Stromal cell of bone marrow (primary cell): Measurements from ENCODE around the gene RNF215.
"Not testable (repeated sequence)": the region's sequence is repeated elsewhere in the genome, so short reads cannot be mapped to it uniquely, and the experiment has no call there.

Experiments
- DNase-seq: peaks from one replicate; pipeline ENCODE4 v3.0.0-alpha.2; 2012; ENCODE audit warnings: low read depth

The RNF215 gene

DNA sequence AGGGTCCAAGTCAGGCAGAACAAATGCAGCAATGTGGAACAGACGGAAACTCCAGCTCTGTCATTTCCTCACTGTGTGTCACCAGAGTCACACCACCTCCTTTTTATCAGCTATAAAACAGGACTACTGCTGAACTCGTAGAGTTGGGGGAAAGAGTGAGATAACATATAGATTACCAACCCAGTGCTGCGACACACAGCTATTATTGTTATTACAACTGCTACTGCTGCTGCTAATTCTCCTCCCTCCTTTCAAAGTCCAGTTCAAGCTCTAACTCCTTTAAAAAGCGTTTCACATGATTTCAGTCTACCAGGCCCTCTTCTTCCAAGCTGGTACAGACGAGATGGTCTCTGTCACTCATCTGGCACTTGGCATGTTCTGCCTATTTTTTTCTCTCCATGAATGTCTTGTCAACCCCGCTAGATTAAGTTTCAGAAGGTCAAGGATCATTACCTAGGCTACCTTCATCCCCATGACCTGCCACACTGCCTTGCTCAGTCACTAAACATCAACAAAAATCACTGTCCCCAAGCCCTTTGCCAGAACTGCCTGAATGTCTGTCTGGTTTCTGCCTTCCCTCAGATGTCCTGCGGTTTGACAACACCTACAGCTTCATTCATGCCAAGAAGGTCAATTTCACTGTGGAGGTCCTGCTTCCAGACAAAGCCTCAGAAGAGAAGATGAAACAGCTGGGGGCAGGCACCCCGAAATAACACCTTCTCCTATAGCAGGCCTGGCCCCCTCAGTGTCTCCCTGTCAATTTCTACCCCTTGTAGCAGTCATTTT is 34.7 kb upstream of the RNF215 start:
- no peak for DNase-seq

DNA sequence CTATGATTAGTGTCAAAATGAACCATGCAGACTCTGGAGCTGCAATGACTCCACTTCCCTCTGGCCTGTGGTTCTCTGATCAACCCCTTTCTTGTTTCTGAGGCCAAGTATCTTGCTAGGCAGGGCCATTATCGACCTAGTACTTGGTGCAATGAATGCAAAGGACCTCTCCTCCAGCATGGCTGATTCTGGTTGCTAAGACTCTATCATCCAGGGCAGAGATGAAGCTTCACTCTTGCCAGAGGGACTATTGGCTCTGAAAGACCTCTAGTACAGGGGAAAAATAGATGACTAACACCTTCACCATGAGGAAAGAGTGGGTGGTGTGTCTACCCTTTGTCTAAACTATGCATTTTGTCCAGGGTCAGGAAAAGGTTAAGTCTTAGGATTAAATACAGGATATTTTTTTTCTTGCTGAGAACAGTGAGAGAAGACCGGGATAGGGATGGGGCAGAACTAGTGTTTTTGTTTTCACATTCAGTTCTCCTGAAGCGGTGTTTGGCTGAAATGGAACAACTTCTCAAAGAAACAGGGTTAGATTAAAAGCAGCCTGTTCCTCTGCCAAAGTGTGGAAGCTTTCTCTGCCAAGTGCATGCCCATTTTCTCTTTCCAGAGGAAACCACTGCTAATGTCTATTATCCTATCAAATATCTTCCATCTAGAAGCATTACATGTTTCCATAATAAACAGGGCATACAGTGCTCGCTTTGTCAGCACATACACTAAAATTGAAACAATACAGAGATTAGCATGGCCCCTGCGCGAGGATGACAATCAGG is 33.3 kb upstream of the RNF215 start:
- DNase-seq = peak; percentile 68

DNA sequence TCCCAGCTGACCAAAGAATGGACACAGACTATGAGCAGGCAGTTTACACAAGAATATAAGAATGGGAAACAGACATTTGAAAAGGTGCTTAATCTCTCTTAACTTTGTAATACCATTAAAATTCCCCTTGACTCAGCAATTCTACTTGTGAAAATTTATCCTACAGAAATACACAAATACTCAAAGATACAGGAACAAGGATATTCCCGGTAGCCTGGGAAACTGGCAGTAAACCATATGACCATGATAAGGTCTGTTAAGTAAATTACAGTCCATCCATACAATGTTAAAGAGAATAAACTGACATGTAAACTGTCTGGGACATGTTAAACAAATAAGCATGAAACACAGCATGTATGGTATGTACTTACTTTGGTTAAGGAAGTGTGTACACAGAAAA is 29.6 kb upstream of the RNF215 start:
- no peak for DNase-seq

DNA sequence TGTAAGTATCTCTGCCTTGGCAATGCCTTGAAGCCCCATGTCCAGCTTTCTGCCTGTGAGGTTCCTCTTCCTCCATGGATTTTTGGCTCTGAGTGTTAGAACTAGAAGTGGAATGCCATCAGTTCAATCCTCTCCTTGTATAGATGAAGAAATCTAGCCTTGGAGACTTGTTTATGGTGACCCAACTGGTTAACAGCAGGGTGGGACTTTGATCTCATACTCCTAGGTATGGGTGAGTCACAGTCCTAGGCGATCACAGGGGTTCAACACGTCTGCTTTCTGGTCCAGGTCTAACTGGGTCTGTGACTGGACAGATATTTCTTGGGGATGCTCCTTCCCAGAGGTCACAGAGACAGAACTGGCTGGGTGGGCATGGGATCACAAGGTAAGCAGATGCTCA is 29.2 kb upstream of the RNF215 start:
- no peak for DNase-seq

DNA sequence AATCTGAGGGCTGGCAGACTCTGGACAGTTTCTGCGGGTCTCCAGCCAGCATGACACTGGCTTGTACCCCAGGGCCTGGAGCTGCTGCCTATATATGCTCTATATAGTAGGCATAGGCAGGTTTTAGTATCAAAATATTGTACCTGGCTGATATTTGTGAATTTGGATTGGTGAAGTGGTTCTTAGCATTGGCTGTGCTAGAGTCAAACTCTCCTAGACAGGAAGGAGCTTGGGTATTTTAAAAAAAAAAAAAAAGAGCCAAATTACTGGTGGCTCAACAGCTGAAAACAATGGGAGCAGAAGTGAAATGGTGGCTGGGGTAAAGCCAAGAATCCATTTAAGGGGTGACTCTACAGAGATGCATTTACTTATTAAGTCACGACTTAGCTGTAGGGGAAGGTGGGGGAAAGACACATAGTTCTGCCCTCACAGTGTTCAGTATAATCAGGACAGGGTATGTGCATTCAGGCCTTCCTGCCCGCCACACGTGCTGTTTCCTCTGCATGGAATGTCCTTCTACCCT is 27.4 kb upstream of the RNF215 start:
- no peak for DNase-seq

DNA sequence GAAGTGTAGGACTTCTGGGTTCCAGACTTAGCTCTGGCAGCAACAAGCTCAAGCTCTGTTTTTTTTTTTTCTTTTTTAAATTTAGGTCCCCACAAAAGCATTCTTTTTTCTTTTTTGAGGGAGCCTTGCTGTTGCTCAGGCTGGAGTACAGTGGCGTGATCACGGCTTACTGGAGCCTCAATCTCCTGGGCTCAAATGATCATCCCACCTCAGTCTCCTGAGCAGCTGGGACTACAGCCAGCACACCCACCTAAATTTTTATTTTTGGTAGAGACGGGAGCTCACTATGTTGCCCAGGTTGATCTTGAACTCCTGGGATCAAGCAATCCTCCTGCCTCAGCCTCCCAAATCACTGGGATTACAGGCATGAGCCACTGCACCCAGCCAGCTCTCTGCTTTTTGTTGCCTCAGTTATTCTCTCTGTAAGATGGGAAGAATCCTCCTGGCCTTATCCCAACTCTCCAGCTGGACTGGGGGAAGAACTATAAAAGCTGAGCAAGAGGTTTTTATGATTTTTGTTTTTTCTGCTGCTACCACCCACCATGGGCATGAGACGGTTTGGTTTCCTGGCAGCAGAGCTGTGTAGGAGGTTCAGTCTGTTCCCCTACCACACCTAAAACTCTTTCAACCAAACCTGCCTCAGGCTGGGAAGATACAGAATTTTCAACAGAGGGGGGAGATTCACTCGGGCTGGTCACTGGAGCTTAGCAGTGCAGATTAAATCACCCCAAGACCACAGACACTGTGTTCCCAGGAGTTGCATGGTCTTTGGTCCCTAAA is 26.7 kb upstream of the RNF215 start:
- no peak for DNase-seq

DNA sequence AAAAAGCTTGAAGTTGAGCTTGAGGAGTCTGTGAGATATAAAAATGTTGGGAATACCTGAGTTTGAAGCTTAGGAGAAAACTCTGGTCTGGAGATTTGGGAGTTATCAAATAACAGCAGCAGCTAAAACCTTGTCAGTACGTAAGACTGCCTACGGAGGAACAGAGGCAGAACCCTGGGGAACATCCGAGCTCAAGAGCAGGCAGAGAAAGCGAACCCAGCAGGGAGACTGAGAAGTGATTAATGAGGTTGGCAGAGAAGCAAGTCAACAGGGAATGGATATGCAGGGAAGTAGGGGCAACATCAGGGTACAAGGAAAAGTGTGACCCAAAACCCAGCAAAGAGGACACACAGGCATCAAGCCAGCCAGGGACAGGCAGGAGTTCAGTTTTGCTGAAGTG is 25.8 kb upstream of the RNF215 start:
- DNase-seq = no peak

DNA sequence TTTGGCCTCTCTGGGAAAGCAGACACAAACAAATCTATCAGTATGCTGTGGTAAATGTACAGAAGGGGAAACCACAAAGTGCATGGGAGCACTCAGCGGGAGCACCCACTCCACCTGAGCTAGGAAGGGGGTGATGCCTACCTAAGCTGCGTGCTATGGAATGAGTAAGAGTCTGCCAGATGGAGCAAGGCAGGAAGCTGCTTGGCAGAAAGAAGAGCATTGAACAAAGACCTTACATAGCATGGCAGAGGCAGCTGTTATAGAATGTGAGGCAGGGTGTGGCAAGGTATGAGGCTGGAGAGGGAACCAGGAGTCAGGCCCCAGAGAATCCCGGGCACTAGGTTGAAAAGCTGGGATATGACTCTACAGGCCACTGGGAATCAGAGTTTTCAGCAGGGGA is 24.6 kb upstream of the RNF215 start:
- no peak for DNase-seq

DNA sequence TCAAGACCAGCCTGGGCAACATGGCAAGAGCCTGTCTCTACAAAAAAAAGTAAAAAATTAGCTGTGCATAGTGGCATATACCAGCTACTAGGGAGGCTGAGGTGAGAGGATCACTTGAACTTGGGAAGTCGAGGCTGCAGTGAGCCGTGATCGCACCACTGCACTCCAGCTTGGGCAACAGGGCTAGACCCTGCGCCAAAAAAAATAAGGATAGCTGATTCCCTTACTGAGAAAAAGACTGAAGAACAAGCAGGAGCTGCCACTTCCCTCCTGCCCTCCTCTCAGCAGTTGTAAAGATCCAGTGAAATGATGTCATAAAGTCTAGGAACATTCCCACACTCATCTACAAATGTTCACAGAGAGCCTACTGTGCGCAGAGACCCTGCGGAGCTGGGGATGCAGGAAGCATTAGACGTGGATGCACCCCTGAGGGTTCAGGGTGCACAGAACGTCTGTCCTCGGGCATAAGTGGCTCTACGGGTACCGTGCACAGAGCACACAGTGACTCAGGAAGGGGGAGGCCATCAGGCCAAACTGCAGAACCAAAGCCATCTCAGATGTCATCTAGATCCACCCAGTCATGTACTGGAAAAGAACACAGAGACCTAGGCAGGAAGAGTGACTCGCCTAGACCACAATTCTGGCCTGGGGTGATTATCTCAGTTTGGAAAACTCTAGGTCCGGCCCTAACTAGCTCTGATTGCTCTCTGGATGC is 21.3 kb upstream of the RNF215 start:
- DNase-seq = peak; percentile 62

DNA sequence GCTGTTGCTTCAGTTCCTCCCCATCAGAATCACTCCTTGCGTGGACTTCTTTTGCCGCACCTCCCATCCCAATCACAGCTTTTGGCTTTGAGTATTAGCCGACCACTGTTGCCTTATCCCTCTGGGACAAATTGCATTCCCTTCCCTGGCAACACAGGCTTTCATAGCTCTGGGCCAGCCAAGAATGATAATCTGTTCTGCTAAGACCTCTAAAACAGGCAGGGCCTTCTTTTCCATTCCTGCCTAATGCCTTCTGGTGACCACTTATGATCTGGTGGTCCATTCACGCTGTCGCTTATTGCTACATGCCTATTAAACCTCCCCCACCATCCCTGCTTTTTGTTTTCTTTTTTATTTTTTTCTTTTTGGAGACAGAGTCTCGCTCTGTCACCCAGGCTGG is 19.2 kb upstream of the RNF215 start:
- DNase-seq = no peak

DNA sequence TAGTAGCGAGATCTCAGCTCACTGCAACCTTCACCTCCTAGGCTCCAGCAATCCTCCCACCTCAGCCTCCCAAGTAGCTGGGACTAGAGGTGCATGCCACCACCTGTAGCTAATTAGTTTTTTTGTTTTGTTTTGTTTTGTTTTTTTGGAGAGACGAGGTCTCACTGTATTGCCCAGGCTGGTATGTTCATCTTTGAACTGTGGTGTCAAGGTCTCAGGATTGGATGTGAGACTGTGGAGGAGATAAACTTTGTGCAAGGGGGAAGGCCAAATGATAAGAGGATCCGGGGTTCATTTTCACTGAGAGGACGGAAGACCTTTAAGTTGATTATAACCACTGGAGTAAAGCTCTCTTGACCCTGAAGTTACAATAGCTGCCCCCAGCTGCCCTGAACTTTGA is 18.5 kb upstream of the RNF215 start:
- no peak for DNase-seq

DNA sequence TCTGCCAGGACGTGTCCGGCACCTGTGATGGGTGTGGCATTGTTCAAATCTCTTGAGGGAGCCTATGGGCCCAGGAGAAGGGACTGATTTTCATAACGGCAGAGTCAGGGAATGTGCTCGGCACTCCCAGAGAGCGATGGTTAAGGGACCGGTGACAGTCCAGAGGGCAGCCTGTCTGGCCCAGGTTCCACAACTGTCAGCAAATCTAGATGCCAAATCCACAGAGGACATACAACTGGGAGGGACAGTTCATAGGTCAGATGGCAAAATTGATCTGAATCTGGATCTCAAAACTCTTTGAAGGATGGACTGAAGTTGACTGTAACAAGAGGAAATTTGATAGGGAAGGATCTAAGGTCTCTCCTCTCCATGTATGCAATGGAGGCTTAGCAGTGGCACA is 17.1 kb upstream of the RNF215 start:
- DNase-seq = no peak

DNA sequence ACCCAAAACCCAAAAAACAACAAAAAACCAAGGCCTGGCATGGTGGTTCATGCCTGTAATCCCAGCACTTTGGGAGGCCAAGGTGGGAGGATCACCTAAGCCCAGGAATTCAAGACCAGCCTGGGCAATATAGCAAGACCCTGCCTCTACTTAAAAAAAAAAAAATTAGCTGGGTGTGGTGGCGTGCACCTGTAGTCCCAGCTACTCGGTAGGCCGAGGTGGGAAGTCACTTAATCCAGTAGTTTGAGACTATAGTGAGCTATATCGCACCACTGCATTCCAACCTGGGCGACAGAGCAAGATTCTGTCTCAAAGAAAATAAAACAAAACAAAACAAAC is 15.5 kb upstream of the RNF215 start:
- DNase-seq = not testable (repeated sequence)

DNA sequence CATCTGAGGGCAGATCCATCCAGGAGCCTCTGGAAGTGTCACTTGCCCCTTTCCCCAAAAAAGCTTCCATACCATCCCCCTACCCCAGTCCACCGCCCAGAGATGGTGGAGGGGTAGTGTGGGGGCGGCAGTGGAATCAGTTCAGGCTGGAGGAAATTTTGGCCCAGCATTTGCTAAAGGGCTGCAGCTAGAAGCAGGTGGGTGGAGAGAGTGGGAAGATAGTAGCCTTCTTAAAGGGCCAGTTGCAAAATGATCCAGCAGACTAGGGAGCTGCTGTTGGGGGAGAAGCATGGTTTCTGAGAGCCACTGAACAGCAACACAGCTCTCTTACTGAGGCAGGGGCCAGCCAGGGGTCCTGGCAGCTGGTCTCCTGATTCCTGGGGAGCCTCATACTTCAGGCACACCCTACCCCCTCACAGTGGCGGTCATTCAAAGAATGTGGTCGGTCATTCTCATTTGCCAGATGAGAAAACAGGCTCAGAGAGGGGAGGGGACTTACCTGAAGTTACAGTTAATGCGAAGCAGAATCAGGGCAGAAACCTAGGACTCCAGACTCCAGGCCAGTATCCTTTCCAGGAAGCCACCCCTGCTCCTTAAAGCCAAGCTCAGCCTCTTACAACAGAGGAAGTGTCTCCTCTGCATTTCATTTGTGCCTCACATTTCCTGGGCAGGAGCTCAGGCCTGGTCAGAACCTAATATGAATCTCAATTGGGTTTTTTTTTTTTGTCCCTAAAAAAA is 15.0 kb upstream of the RNF215 start:
- DNase-seq = no peak

DNA sequence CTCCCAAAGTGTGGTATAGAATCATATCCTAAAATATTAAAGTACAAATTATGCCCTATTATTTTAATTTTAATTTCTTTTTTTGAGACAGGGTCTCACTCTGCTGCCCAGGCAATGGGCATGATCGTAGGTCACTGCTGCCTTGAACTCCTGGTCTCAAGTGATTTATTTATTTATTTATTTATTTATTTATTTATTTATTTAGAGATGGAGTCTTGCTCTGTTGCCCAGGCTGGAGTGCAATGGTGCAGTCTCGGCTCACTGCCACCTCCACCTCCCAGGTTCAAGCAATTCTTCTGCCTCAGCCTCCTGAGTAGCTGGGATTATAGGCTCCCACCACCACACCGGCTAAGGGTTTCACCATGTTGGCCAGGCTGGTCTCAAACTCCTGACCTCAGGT is 13.8 kb upstream of the RNF215 start:
- DNase-seq = not testable (repeated sequence)

DNA sequence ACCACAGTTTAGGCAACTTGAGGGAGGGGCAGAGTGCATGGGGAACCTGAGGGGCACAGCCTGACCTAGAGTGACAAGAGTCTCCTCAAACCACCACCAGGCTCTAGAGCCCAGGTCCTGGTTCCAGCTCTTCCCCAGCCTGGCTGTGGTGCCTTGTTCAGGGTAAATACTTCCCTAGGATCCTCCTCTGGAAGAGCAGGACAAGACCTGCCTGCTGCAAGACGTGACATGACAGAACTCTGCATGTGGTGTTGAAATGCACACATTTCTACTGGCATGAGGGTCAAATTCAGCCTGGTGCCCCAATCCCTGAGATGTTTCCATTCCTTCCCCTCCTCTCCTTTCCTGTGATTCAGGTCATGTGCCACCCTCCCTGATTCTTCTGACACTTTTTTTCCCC is 12.9 kb upstream of the RNF215 start:
- DNase-seq = no peak

DNA sequence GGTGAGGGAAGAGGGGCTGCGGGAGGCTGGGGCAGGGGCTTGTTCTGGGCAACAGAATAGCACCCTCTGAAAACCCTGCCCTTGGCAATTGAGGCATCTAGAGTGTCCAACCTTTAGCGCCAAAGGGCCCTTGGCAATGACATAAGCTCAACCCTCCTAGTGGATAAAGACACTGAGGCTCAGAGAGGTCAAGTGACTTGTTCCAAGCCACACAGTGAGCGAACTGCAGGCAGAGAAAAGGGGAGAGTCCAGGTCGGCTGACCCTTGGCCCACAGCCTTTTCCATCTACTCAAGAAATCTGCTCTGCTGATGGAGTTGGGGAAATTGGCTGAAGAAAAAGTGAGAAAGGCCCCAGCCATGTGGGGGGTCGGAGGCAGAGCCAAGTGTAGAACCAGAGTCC is 12.5 kb upstream of the RNF215 start:
- DNase-seq = no peak

DNA sequence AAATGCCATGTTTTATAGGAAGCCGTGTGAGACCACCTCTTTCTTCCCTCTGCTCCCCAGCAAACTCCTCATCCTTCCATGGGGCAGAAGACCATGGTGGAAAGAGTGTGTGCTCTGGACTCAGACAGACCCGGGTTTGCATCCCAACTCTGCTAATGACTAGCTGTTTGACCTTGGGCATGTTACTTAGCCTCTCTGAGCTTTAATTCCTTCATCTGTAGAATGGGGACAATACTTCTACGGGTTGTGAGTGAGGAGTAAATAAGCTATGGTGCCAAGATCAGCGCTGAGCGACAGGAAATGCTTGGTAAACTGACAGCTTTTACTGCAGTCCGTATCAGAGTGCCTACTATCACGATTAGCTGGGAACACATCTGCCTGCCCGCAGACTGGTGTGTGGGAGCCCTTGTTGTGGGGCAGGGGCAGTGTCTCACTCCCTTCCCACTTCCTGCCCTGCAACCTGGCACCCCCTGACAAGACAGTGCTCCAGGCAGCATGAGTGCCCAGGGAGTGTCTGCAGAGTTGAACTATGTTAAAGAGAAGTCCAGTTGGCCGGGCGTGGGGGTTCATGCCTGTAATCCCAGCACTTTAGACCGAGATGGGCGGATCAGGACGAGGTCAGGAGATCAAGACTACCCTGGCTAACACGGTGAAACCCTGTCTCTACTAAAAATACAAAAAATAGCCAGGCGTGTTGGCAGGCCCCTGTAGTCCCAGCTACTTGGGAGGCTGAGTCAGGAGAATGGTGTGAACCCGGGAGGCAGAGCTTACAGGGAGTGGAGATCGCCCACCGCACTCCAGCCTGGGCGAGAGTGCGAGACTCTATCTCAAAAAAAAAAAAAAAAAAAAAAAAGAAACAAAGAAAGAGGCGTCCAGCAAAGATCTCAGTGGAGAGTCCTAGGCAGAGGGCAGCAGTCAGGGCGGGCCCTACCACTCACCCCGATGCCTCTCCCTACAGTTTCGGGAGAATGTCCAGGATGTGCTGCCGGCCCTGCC is 11.8 kb upstream of the RNF215 start:
- DNase-seq = no peak

DNA sequence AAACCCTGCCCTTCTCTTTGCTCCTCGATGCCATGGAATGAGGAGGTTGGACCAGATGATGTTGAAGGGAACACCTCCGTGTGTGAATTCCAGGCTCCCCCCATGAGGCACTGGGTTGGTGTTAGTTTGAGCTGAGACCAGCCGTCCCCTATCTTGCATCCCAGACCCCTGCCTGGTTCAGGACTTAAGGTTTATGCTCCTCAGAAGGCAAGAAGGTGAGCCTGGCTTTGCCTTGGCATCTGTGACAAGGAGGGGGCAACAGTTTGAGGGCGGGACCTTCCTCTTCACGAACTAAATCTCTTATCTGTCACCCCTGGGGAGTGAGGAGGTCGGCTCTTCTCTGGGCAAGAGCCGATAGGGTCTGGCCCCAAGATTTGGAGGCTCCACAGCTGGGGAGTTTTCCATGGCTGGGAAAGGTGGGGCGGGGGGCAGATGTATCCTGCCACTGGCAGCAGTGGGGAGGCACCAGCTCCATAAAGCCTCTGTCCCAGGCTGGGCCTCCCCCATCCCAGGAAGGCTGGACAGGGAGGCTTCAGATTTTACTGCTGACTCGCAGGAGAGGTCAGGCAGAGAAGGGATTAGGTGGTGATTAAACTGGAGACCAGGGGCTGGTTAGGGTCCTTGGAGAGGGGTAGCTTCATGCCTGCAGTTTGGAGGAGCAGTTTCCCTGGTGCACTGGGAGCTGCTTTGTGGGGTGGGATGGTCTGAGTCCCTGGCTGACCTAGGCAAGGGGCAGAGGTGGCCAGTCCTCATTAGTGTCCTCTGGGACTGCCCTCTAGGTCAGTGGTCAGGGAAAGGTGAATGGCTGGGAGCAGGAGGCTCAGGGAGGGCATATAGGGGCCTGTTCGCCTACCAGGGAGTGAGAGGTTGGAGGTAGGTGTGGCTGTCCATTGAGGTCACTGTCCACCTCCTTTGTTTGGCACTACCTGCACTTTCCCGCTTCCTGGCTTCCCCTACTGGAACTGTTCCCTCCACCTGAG is 10.7 kb upstream of the RNF215 start:
- DNase-seq = no peak
